ENCODE data around the gene TMEM170A. TPM values are rescaled to one million over a fixed set of nuclear protein-coding genes. Genes with fewer than 3 reads are reported as not detected.
"Not testable (repeated sequence)": the region's sequence is repeated elsewhere in the genome, so short reads cannot be mapped to it uniquely, and the experiment has no call there.

The TMEM170A gene
- 10 to 100 TPM in 4 of 6 experiments, 1 to 10 TPM in 2; 8.2 to 11.7 (median 10.6) TPM for total RNA-seq (2021; fragmentation: NEBNext Ultra II Directional; extraction: Animal tissue kit (Norgen Biotek cat#: 25700))
- long read RNA-seq, full-length matches to known transcripts = 3 of 8 reads
- long read RNA-seq, partial matches to known transcripts = 0 of 8 reads
- long read RNA-seq, other reads (novel, unspliced or antisense) = 5 of 8 reads

- Mint-ChIP-seq H3K27ac (peak within 1 kb of the TSS; percentile 88), H3K27me3 (ENCODE audit: insufficient read depth) (peaks cover 6% of the 10 kb centered on the region), H3K36me3 (ENCODE audit: low read depth) (peaks cover 6% of the 10 kb centered on the region)
These were observed at the start of gene TMEM170A for GRCh38 chr16:75464122-75464918. Gene TMEM170A, minus strand, starts transcription at chr16:75464689. Its CDS starts 89 bp downstream, at chr16:75464600.

GRCh38 chr16:75506574-75506973 is 42.1 kb upstream of the TMEM170A start:
- no peak for TF ChIP-seq CTCF (IDR thresholded peaks at IDR 0.05)
- H3K4me3 Mint-ChIP-seq = peak overlapping the region; percentile 54
- no peaks in the 10 kb centered on the region for H3K36me3 Mint-ChIP-seq (ENCODE audit: low read depth)
- peak overlapping the region; percentile 76 for H3K27ac Mint-ChIP-seq
- H3K27me3 Mint-ChIP-seq (ENCODE audit: insufficient read depth) = peaks cover 6% of the 10 kb centered on the region
- peaks cover 21% of the 10 kb centered on the region for H3K4me1 Mint-ChIP-seq (ENCODE audit: low read depth)
- peak; percentile 77 for DNase-seq
- H3K9me3 Mint-ChIP-seq = no peaks in the 10 kb centered on the region

More at GRCh38 chr16:75464122-75464918, at the start of gene TMEM170A:
- peak; percentile 99 for DNase-seq
- Mint-ChIP-seq H3K9me3 (no peaks in the 10 kb centered on the region), H3K4me3 (peak within 1 kb of the TSS; percentile 98), H3K4me1 (ENCODE audit: low read depth) (peaks cover 44% of the 10 kb centered on the region)
- TF ChIP-seq CTCF (IDR thresholded peaks at IDR 0.05) = peak; percentile 100

GRCh38 chr16:75506107-75506506 is 41.6 kb upstream of the TMEM170A start:
- H3K4me3 Mint-ChIP-seq = peak overlapping the region; percentile 54
- no peak for DNase-seq
- H3K4me1 Mint-ChIP-seq (ENCODE audit: low read depth) = peaks cover 23% of the 10 kb centered on the region

GRCh38 chr16:75503801-75504200 is 39.3 kb upstream of the TMEM170A start:
- Mint-ChIP-seq H3K27me3 (ENCODE audit: insufficient read depth) (peaks cover 4% of the 10 kb centered on the region), H3K4me3 (no peak overlapping the region), H3K36me3 (ENCODE audit: low read depth) (no peaks in the 10 kb centered on the region), H3K4me1 (ENCODE audit: low read depth) (peaks cover 23% of the 10 kb centered on the region), H3K27ac (no peak overlapping the region), H3K9me3 (no peaks in the 10 kb centered on the region)
- no peak for TF ChIP-seq CTCF (IDR thresholded peaks at IDR 0.05)
- no peak for DNase-seq

More at GRCh38 chr16:75506107-75506506, 41.6 kb upstream of the TMEM170A start:
- Mint-ChIP-seq H3K27me3 (ENCODE audit: insufficient read depth) (peaks cover 6% of the 10 kb centered on the region), H3K36me3 (ENCODE audit: low read depth) (no peaks in the 10 kb centered on the region), H3K27ac (peak overlapping the region; percentile 76; the same call in 1 of the 2 replicates), H3K9me3 (no peaks in the 10 kb centered on the region)
- TF ChIP-seq CTCF (IDR thresholded peaks at IDR 0.05) = no peak

- peaks cover 23% of the 10 kb centered on the region for H3K4me1 Mint-ChIP-seq (ENCODE audit: low read depth)
- no peaks in the 10 kb centered on the region for H3K9me3 Mint-ChIP-seq
- peaks cover 2% of the 10 kb centered on the region for H3K27me3 Mint-ChIP-seq (ENCODE audit: insufficient read depth)
- no peak overlapping the region for H3K27ac Mint-ChIP-seq
- DNase-seq = no peak
- no peaks in the 10 kb centered on the region for H3K36me3 Mint-ChIP-seq (ENCODE audit: low read depth)
- H3K4me3 Mint-ChIP-seq = no peak overlapping the region
- TF ChIP-seq CTCF (IDR thresholded peaks at IDR 0.05) = no peak
These were observed 38.6 kb upstream of the TMEM170A start for GRCh38 chr16:75502916-75503605.

- Mint-ChIP-seq H3K27ac (peak overlapping the region; percentile 37; the same call in 1 of the 2 replicates), H3K4me1 (ENCODE audit: low read depth) (peaks cover 21% of the 10 kb centered on the region), H3K4me3 (peak overlapping the region; percentile 58)
- H3K9me3 Mint-ChIP-seq; H3K27me3 Mint-ChIP-seq (ENCODE audit: insufficient read depth); H3K36me3 Mint-ChIP-seq (ENCODE audit: low read depth): not testable (repeated sequence)
- DNase-seq = peak; percentile 76
These were observed 37.3 kb upstream of the TMEM170A start for GRCh38 chr16:75501820-75502219.
